NCI-H345 treated with DMSO at 0.1 percent for 48 hours (cell line): ENCODE data around the gene ZNF217.
"Not testable (repeated sequence)": the region's sequence is repeated elsewhere in the genome, so short reads cannot be mapped to it uniquely, and the experiment has no call there.

Source experiments
- DNase-seq: peaks from one replicate; lab custom pipeline; 2025; ENCODE audit not compliant: unreplicated experiment; lab: John Stamatoyannopoulos, UW

Gene ZNF217

DNA sequence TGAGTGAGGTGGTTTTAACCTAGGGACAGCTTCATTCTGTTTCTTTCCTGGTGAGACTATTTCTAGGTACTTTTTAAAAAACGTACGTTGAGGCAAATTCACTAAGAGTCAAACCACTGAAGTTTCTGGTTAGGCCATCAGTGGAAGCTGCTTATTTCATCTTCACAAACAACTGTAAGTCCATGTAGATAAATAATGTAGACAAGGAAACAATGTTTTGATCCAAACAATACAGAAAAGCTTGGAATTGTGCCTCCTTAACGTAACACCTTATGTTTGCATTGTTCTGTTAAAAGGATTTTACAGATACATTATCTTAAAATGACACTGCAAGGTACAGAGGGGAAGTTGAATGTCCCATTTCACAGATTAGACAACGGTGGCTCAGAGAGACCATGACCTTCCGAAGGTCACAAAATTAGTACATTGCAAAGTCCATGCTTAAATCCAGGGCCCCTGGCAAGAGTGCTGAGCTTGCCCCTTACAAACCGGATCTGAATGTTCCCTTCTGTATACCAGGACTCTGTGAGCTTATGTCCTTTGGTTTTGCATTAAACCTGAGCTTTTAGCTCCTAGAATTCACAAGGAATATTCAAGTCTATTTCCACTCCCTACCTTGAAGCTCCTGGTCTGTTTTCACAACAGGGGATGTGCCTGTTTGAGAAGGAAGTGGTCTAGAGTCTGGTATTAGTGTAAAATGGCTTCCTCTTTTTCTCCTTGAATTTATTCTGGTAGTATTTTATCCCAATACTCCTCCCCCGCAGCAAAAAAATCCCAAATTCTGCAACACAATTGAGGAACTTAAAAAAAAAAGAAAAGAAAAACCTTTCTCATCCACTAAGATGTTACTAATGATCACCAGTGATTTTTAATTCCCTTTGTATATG lies 28.9 kb upstream of the ZNF217 start:
- no peak for DNase-seq

DNA sequence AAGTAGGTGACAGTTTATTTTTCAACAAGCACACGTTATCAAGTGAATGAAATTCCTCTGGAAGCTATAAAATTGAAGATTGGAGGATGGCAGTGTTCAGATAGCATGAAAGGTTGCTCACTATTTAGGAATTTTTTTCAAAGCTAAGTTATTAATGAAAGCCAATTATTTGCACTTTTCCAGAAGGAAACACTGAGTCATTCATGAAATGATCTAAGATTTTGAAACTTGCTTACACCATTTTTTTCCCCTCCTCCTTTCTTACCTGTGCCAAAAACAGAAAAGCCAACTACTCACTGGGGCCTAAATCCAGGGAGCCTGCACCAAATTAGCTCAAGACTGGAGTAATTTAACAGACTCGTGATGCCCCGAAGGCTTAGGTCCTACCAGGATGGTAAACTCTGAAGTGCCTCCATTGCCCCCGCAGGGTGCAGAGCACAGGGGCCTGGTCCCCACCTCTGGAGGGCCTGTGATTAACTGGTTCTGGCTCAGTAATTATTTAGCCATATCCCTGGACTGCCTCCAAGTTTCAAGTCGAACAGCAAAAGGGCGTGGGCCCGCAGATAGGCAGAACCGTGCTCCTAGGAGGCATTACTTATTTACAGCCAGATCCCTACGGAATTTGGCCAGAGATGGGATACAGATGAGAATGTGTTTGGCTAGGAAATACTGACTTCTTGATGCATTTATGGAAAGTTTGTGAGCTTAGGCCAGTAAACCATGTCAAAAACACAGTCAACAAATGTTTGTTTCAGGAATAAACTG lies 28.0 kb upstream of the ZNF217 start:
- DNase-seq = no peak

DNA sequence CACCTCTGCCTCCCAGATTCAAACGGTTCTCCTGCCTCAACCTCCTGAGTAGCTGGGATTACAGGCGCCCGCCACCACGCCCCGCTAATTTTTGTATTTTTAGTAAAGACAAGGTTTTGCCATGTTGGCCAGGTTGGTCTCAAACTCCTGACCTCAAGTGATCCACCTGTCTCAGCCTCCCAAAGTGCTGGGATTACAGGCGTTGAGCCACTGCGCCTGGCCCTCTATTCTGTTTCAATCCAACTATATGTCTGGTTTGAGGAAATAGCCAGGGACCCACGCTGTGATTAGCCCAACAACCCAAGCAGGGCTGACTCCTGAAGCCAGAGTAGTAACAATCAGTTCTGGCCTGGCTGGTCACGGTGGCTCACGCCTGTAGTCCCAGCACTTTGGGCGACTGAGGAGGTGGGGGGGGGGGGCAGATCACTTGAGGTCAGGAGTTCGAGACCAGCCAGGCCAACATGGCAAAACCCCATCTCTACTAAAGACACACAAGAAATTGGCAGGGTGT lies 24.9 kb upstream of the ZNF217 start:
- not testable (repeated sequence) for DNase-seq

DNA sequence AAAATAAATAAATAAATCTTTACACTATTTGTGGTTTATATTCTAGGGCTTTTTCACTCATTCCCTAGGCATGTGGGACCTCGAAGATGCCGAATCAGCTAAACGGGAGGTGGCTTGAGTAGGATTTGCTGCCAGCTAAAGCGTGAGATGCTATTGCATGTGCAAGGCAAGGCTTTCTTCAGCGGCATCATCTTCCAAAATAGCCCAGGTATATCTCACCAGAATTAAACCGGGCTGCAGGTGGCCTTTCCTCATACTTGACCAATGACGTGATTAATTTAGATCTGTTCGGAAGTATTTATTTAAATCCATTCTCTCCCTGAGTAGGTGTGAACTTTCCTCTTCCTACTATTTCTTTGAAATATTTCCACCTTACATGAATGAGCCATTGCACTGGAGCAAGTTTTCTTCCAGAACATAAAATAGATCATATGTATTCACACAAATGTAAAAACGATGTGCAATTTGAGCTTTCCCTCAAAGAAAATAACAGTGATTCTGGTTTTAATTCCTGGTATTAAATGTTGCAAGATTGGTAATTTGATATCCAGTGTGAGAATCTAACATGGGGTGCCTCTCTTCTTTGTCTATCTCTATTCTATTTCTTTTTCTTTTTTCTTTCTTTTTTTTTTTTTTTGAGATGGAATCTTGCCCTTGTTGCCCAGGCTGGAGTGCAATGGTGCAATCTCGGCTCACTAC lies 24.3 kb upstream of the ZNF217 start:
- no peak for DNase-seq

DNA sequence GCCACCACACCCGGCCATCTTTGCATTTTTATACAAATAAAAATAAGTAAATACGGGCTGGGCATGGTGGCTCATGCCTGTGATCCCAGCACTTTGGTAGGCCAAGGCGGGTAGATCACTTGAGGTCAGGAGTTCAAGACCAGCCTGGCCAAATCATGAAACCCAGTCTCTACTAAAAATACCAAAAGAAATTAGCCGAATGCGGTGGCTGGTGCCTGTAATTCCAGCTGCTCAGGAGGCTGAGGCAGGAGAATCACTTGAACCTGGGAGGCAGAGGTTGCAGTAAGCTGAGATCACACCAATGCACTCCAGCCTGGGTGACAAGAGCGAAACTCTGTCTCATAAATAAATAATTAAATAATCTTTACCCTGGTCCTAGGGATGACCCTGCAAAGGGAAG lies 22.9 kb upstream of the ZNF217 start:
- DNase-seq = not testable (repeated sequence)

DNA sequence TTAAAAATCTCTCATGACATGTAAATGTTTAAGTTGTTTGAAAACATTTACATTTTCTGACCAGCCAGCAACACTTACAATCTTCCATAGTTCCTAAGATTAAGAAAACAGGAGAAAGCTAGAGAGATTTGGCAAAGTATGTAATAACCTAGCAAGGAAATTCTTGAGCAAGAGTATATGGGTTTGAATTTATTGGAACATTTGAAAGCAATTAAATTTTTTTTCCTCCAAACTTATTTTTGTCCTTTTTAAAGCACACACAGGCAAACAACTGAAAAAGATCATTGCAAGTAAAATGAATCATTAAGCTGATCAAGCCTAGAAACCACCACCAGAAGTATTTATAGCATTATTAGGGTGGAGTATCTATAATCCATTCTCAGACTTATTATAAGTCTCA lies 20.1 kb upstream of the ZNF217 start:
- no peak for DNase-seq

DNA sequence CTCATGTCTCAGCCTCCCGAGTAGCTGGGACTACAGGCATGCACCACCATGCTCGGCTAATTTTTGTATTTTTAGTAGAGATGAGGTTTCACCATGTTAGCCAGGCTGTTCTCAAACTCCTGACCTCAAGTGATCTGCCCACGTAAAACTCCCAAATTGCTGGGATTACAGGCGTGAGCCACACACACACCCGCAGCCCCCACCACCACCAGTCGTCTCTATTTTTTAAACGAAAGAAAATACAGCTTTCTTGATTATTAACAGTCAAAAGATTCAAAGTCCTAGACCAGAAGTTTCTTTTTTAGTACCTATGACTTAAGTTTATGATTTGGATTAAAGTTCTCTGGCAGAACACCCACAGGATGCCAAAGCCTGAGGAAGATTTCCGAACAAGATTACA lies 18.6 kb upstream of the ZNF217 start:
- not testable (repeated sequence) for DNase-seq

DNA sequence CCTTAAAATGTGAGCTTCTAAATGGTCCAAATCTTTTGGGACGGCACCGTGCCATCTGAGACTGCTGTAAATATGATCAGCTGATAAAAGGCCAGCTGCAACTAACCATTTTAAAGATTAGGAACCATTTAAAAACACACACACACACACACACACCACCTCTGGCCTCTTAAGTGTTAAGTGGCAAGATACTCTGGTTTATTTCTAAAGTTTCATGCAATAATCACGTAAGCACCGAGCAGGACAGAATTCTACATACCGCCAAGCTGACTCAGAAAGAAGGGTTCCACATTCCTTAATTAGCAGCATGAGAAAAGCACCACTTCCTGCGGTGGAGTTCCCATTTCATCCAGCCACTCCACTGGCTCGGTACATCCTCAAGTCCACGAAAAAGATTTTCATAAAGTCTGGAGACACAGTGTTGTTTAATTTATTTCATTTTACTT lies 17.8 kb upstream of the ZNF217 start:
- no peak for DNase-seq

DNA sequence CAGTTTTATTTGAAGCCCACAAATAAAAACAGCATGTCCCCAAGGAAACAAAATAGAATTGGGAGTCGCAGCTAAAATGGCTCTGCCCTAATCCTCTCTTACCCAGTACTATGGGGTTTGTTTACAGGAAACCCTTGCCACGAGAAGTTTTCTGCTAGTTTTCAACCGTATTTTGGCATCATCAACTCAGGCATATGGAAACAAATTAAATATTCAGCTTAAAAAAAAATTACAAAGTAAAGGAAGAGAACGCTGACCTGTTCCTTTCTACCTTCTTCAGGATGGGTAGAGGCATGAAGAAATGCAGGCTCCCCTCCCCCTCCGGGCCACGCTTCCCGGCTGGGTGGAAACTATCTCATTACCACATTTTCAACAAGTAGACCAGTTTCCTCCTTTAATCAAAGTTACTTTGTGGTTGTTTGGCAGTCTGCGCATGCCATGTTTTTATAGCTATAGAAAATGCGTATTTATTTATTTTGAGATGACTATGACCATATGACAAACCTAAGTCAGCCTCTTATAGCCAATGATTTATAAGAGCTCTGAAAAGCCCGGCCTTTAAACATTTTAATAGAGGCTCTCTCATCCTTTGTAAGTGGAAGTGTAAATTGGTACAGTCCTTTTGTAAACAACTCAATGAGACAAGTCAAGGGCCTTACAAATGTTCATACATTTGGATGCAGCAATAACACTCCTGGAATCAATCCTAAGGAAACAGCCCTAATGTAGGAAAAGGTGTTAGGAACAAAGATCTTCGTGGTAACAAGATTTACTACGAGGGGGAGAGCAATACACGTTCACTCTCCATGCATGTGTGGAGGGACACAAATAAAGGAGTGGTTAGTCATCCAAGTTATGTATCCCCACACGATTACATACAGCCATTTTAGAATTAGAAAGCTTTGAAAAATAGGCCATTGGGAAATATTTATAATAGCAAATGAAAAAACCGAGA lies 16.1 kb upstream of the ZNF217 start:
- peak; percentile 28 for DNase-seq

DNA sequence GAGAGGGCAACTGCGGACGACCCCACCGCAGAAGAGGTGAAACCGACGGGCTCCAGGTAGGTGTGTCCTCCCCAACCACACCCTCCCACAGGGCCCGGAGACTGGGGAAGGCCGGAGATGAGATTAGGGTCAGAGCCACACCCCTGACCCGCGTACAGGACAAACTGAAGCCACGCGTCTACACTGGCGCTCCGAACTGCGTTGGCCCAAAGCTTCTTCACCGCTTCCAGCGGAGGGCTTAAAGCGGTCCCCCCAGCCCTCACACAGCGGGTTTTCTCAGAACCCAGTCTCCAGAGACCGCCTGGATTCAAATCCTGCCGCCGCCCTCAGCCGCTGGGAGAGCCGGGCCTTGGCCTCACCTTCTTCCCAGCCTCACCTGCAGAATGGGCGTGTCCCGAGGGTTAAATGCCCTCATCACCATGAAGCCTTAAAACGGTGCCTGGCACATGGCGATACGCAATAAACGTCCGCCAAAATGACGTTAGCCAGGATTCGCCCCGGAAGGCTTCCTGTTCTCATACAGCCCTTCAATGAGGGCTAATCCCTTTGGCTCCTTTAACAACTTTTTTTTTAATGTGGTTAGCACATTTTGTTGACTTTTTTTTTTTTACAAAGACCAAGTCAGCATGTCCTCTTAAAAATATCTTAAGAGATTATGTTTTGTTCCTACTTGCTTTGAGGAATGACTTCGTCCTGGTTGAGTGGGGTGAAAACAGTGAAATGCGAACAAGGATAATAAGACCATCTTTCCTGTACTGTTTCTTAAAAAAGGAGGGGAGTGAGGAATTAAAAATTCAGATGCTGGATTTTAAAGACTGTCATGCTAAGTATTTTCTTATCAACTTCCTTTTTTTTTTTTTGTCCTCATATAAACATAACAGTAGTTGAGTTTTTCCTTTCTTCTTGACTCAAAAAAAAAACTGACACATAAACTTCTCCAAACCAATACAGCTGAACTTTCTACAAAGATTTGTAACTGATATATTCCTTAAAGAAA lies 15.1 kb upstream of the ZNF217 start:
- DNase-seq = no peak

DNA sequence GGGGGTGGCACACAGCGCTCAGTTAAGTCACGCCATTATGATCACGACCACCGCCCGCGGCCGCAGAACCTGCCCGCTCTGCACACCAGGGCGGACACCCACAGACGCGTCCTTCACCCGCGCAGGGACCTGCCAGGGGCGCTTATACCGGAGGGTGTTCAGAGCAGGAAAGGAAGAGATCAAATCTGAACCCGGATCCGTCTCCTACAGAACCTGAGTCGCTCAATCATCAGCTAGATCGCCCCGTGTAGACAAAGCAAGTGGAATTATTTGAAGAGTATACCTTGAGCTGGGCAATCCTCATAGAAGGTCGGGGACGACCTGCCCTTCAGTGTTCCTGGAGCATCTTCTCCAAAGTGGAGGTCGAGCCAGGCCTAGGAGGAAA lies 14.4 kb upstream of the ZNF217 start:
- DNase-seq = no peak

DNA sequence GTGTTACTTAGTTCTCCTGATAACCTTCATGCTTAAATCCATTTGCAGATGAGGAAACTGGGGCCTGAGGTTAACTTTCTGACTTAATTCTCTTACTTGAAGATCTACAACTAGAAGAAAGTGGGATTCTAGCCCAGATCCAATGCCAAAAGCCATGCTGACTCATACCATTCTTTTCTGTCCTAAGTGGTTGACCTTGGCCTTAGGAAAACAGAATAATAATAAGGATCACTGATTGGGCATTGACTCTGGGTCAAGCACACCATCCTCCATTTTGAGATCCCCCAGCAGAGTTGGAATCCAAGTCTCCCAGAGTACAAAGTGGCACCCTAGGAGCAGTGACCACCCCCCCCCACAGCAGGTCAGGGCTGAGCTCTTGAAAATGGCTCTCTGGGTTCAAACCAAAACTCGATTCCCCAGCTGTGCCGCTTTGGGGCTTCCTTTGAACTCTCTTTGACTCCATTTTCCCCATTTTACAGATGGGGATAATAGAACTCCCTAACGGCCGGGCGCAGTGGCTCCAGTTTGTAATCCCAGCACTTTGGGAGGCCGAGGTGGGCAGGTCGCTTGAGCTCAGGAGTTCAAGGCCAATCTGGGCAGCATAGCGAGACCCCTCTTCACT lies 12.8 kb upstream of the ZNF217 start:
- no peak for DNase-seq

DNA sequence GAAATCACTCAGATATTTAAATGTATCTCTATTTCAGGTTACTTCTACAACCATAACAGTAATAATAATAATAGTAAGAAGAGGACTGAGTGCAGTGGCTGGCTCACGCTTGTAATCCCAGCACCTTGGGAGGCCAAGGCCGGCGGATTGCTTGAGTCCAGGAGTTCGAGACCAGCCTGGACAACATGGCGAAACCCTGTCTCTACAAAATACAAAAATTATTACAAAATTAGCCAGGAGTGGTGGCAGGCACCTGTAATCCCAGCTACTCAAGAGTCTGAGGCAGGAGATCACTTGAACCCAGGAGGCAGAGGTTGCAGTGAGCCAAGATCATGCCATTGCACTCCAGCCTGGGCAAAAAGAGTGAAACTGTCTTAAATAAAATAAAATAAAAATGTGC lies 11.8 kb upstream of the ZNF217 start:
- not testable (repeated sequence) for DNase-seq

DNA sequence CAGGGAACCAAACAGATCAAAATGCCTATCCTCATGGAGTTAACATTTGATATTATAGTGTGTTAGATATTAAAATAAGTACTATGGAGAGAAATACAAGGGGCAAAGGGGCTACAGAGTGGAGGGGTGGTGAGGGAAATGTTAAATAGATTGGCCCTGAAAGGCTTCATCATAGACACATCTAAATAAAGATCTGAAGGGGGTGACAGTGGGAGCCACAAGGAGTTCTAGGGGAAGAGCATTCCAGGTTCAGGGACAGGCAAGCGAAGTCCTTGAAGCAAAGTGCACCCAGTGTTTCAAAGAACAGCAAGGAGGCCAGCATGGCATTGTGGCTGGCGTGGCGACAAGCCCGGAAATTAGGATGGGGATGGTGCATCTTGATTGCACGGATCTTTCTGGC lies 11.2 kb upstream of the ZNF217 start:
- DNase-seq = not testable (repeated sequence)

DNA sequence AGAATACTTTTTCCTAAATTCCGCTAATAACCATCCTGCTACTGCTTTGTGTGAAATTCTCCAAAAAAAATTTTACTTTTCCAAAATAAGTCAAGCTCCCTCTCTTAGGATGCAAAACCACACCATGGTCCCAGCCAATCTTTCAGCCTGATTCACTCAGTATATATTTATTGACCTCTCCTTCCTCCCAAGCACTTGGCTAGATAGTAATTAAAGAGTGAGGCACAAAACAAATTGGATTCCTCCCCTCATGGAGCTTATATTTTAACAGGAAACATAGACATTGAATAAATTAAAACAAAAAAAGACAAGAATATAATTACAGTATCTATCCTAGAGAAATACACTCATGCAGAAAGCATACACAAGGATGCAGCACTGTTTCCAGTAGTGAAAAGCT lies 9.0 kb upstream of the ZNF217 start:
- no peak for DNase-seq

DNA sequence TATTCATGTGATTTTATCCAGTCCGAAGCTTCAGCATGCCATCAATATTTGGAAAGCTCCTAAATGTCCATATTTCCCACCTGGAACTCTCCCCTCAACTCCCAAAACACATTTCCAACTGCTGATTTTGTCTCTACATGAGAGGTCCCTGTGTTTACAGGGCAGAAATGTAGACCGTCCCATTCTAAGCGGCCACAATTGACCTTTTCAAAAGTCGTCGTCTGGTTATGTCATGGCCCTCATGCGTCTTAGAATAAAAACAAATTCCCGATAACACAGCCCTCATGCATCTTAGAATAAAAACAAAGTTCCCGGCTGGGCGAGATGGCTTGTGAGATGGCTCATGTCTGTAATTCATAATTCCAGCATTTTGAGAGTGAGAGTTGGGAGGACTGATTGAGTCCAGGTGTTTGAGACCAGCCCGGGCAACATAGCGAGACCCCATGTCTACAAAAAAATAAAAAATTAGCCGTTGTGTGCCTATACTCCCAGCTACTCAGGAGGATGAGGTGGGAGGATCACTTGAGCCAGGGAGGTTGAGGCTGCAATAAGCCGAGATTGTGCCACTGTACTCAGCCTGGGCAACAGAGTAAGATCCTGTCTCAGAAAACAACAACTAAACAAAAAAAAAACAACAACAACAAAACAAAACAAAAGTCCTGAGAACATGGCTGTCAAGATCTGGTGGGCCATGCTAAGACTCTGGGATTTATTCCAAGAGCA lies 6.4 kb upstream of the ZNF217 start:
- no peak for DNase-seq

DNA sequence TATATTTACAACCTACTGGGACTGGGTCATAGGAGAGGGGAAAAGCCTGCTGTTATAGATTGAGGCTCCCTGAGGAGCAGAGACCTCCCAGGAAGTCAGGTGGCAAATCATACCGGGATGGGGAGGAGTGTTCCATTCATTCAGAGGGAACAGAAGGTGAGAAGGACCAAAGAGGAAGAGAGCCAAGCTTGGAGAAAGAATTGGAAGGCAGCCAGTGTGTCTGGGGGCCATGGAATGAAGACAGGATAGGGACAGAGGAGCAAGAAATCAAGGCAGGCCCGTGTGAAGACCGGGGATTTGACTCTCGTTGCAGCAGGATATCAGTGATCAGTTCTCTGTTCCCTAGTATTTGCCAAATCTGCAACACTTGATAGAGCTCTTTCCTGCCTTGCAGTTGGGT lies 5.7 kb upstream of the ZNF217 start:
- DNase-seq = no peak

DNA sequence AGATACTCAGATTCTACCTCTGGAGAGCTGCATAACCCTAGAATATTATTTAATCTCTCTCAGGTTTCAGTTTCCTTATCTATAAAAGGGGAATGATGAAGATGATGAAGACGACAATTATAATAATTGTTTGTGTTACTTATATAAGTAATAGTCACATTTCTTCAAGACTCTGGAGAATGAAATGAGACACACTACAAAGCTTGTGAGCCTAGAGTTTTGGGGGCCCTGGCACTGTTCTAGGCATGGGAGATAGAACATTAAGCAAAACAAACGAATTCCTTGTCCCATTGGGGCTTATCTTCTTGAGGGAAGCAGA lies 5.4 kb upstream of the ZNF217 start:
- DNase-seq = no peak
